IMR-90 (cell line): ENCODE measurements around the gene PLN. TPM values are rescaled to one million over a fixed set of nuclear protein-coding genes. Genes with fewer than 3 reads are reported as not detected.

Experiments
- ATAC-seq: fragments of 200-7000 bp; cut with Tn5 transposase; 2 replicates; pipeline ENCODE4 v1.9.1; 2020; ENCODE audit warnings: low read depth, mild to moderate bottlenecking, moderate library complexity
- BruUV-seq: library from RNA; stranded (reverse); fragments of 400-500 nt; replicated peaks from 2 replicates; lab custom pipeline; 2021; lab: Mats Ljungman, UMichigan
- CTCF ChIA-PET: fragments of 300-600 bp; formaldehyde crosslinking; extraction: SDS; loops from one replicate; lab custom pipeline; 2021; ENCODE audit warnings: antibody characterized with exemption; lab: Yijun Ruan, JAX
- POLR2A ChIA-PET: fragments of 300-600 bp; sonication (Branson Sonifier 250); formaldehyde crosslinking; loops from one replicate; lab custom pipeline; 2022; ENCODE audit warnings: antibody characterized with exemption; ENCODE audit not compliant: unreplicated experiment; lab: Charles Lee
- DNase-seq: peaks from one replicate; pipeline ENCODE4 v3.0.0; 2013
- H2AFZ ChIP-seq: replicated peaks from 2 replicates; pipeline ENCODE3; 2013; ENCODE audit warnings: low read length, mild to moderate bottlenecking; ENCODE audit not compliant: poor library complexity
- H2AK5ac ChIP-seq: 2 replicates; pipeline ENCODE4 v1.6.1; 2013; ENCODE audit warnings: low read depth, low read length, inconsistent platforms
- H2AK9ac ChIP-seq: replicated peaks from 2 replicates; pipeline ENCODE3; 2013; ENCODE audit warnings: mild to moderate bottlenecking, low read depth, low read length, moderate library complexity; ENCODE audit not compliant: poor library complexity
- H2BK120ac ChIP-seq: 2 replicates; pipeline ENCODE4 v1.6.1; 2013; ENCODE audit warnings: low read depth, low read length, inconsistent platforms
- H2BK15ac ChIP-seq: 3 replicates; pipeline ENCODE4 v1.6.1; 2013; ENCODE audit warnings: low read depth, low read length, inconsistent platforms
- H2BK20ac ChIP-seq: 2 replicates; pipeline ENCODE4 v1.6.1; 2013; ENCODE audit warnings: low read depth, mild to moderate bottlenecking, inconsistent platforms, low read length, moderate library complexity
- H2BK5ac ChIP-seq: 2 replicates; pipeline ENCODE4 v1.6.1; 2013; ENCODE audit warnings: mild to moderate bottlenecking, low read depth, low read length, inconsistent platforms; ENCODE audit not compliant: poor library complexity, severe bottlenecking
- H3K14ac ChIP-seq: replicated peaks from 2 replicates; pipeline ENCODE4 v1.6.1; 2013; ENCODE audit warnings: low read depth, low read length, inconsistent platforms
- H3K18ac ChIP-seq: 2 replicates; pipeline ENCODE4 v1.6.1; 2013; ENCODE audit warnings: low read depth, low read length, control low read depth
- H3K23ac ChIP-seq: 2 replicates; pipeline ENCODE4 v1.6.1; 2013; ENCODE audit warnings: low read depth, low read length, inconsistent platforms
- H3K27ac ChIP-seq: 2 replicates; pipeline ENCODE4 v1.5.1; 2013; ENCODE audit warnings: mild to moderate bottlenecking, control low read depth, low read length; ENCODE audit not compliant: insufficient read depth
- H3K27me3 ChIP-seq: 2 replicates; pipeline ENCODE4 v1.6.1; 2013; ENCODE audit warnings: low read length; ENCODE audit not compliant: control insufficient read depth, insufficient read depth
- H3K36me3 ChIP-seq: 2 replicates; pipeline ENCODE4 v1.6.1; 2013; ENCODE audit warnings: low read length, mixed read lengths; ENCODE audit not compliant: control insufficient read depth, insufficient read depth
- H3K4ac ChIP-seq: 2 replicates; pipeline ENCODE4 v1.6.1; 2013; ENCODE audit warnings: low read depth, low read length, inconsistent platforms
- H3K4me1 ChIP-seq: 2 replicates; pipeline ENCODE4 v1.6.1; 2013; ENCODE audit warnings: low read length, mixed read lengths; ENCODE audit not compliant: control insufficient read depth, insufficient read depth
- H3K4me2 ChIP-seq: 2 replicates; pipeline ENCODE4 v1.6.1; 2013; ENCODE audit warnings: low read depth, mild to moderate bottlenecking, control low read depth, low read length, moderate library complexity
- H3K4me3 ChIP-seq: 2 replicates; pipeline ENCODE4 v1.5.1; 2013; ENCODE audit warnings: low read depth, mild to moderate bottlenecking, control low read depth, low read length, moderate library complexity; ENCODE audit not compliant: insufficient read depth
- H3K56ac ChIP-seq: 2 replicates; pipeline ENCODE4 v1.6.1; 2013; ENCODE audit warnings: low read length, inconsistent platforms; ENCODE audit not compliant: insufficient read depth; ENCODE audit errors: extremely low read depth
- H3K79me1 ChIP-seq, 2 experiments: 2 replicates each; pipeline ENCODE4 v1.6.1; 2013; ENCODE audit warnings: low read length in 2 of 2, inconsistent platforms in 1 of 2, low read depth in 1 of 2
- H3K9ac ChIP-seq: 2 replicates; pipeline ENCODE4 v1.6.1; 2013; ENCODE audit warnings: low read depth, low read length, control low read depth
- H3K9me1 ChIP-seq: 2 replicates; pipeline ENCODE4 v1.6.1; 2013; ENCODE audit warnings: low read length, inconsistent platforms; ENCODE audit not compliant: insufficient read depth
- H3K9me3 ChIP-seq: 2 replicates; pipeline ENCODE4 v1.6.1; 2013; ENCODE audit warnings: low read length; ENCODE audit not compliant: control insufficient read depth, insufficient read depth
- H4K20me1 ChIP-seq: 2 replicates; pipeline ENCODE4 v1.6.1; 2013; ENCODE audit warnings: low read length, inconsistent platforms; ENCODE audit not compliant: insufficient read depth
- H4K5ac ChIP-seq: 2 replicates; pipeline ENCODE4 v1.6.1; 2013; ENCODE audit warnings: mild to moderate bottlenecking, low read depth, low read length, control low read depth
- H4K8ac ChIP-seq, 2 experiments: 2 replicates each; pipeline ENCODE4 v1.6.1; 2013; ENCODE audit warnings: low read depth in 2 of 2, low read length in 2 of 2, control low read depth in 1 of 2, inconsistent platforms in 1 of 2
- H4K91ac ChIP-seq: 2 replicates; pipeline ENCODE4 v1.6.1; 2013; ENCODE audit warnings: low read depth, low read length, inconsistent platforms; ENCODE audit not compliant: insufficient read depth
- CEBPB ChIP-seq: IDR thresholded peaks from 2 replicates; pipeline ENCODE4 v1.6.1; 2012; ENCODE audit warnings: low read depth, low read length, improper control_type of control experiment
- ELK1 ChIP-seq: fragments of 150-350 bp; IDR thresholded peaks from 2 replicates; pipeline ENCODE4 v1.6.1; 2016; ENCODE audit warnings: low read depth, mild to moderate bottlenecking, low read length, moderate library complexity, borderline replicate concordance
- FOS ChIP-seq: fragments of 150-350 bp; IDR thresholded peaks from 2 replicates; pipeline ENCODE4 v1.6.1; 2016; ENCODE audit warnings: low read depth, low read length
- MAZ ChIP-seq: IDR thresholded peaks from 2 replicates; pipeline ENCODE4 v1.6.1; 2012; ENCODE audit warnings: low read depth, mild to moderate bottlenecking, low read length, improper control_type of control experiment, moderate library complexity, borderline replicate concordance
- NFE2L2 ChIP-seq: fragments of 150-350 bp; IDR thresholded peaks from 2 replicates; pipeline ENCODE4 v1.6.1; 2016; ENCODE audit warnings: low read depth, mild to moderate bottlenecking, low read length
- RCOR1 ChIP-seq: IDR thresholded peaks from 2 replicates; pipeline ENCODE4 v1.6.1; 2012; ENCODE audit warnings: mild to moderate bottlenecking, low read length, improper control_type of control experiment; ENCODE audit not compliant: insufficient replicate concordance
- USF2 ChIP-seq: fragments of 150-350 bp; IDR thresholded peaks from 2 replicates; pipeline ENCODE4 v1.6.1; 2017; ENCODE audit warnings: mild to moderate bottlenecking, antibody characterized with exemption, low read length, low read depth
- WGBS, 2 experiments: methylation state at CpG; one replicate each; pipeline versions ENCODE4 v1.1.5 to v1.1.7; 2013; ENCODE audit warnings: missing lambda C conversion rate in 2 of 2; ENCODE audit not compliant: insufficient read length in 1 of 2; ENCODE audit errors: extremely low coverage in 2 of 2; 5-methylcytosine and 5-hydroxymethylcytosine counted together
- dilution Hi-C: fragments of 300-500 bp; cut with HindIII; formaldehyde crosslinking; loops from one replicate; pipeline ENCODE4 v1.14.3; 2018; ENCODE audit warnings: low sequenced_read_pairs; ENCODE audit not compliant: unreplicated experiment
- in situ Hi-C: fragments of 300-500 bp; cut with MboI; formaldehyde crosslinking; loops from 3 replicates; pipeline ENCODE4 v1.14.3; 2019; ENCODE audit warnings: low sequenced_read_pairs, inconsistent platforms, mixed read lengths
- intact Hi-C: fragments of 100-400 bp; cut with micrococcal nuclease; formaldehyde crosslinking; loops from 2 replicates; pipeline ENCODE4 v1.10.0; 2022
- polyA plus RNA-seq, 3 experiments: library from polyadenylated mRNA; depleted of rRNA; stranded (reverse); fragments of >200 nt; gene quantifications; 2 replicates each; pipeline ENCODE4 v1.2.3, GENCODE V29; 2012; ENCODE audit warnings: low replicate concordance in 1 of 3
- total RNA-seq: library from RNA; depleted of rRNA; stranded (reverse); fragments of >200 nt; gene quantifications from 2 replicates; pipeline ENCODE4 v1.2.3, GENCODE V29; 2012

The PLN gene
- total and polyA plus RNA-seq, 2 of the 4 experiments (the other 2 are of a cell fraction) = under 0.01 TPM; not detected in 1

- Histone ChIP-seq H4K91ac (no peak overlapping the region), H2BK20ac (no peak overlapping the region), H3K9me1 (peaks cover 6% of the 10 kb centered on the region; the same call in 1 of the 2 replicates), H4K20me1 (no peaks in the 10 kb centered on the region; the same call in 1 of the 2 replicates), H2BK5ac (no peak overlapping the region), H3K4me3 (no peak overlapping the region), H2BK15ac (no peak overlapping the region), H3K79me1 (peaks cover 14 to 22% of the 10 kb centered on the region in 2 experiments), H3K23ac (no peak overlapping the region), H4K8ac (no peak overlapping the region), H3K18ac (no peak overlapping the region), H3K27me3 (no peaks in the 10 kb centered on the region), H3K4ac (no peak overlapping the region), H3K36me3 (peaks cover 7% of the 10 kb centered on the region; the same call in 1 of the 2 replicates), H3K56ac (no peak overlapping the region; the same call in 1 of the 2 replicates), H3K14ac (no peak overlapping the region), H2BK120ac (no peak overlapping the region), H3K4me2 (no peak overlapping the region), H3K9ac (no peak overlapping the region), H3K27ac (no peak overlapping the region), H2AK9ac (no peak overlapping the region), H4K5ac (no peak overlapping the region), H2AFZ (no peak overlapping the region), H2AK5ac (no peak overlapping the region), H3K9me3 (no peaks in the 10 kb centered on the region), H3K4me1 (peaks cover 3% of the 10 kb centered on the region)
- no CpG with 5 or more reads among the region's 1 CpG for WGBS, 2 experiments
- CTCF ChIA-PET = no interaction called here
- DNase-seq = no peak
- dilution Hi-C loops = no loop called here
- no peak for ATAC-seq
- BruUV-seq = no TSS peak
- in situ Hi-C loops = no loop called here
- POLR2A ChIA-PET = no interaction called here
- intact Hi-C loops = no loop called here
- TF ChIP-seq ELK1 (no peak), RCOR1 (no peak), NFE2L2 (no peak), FOS (no peak), CEBPB (no peak), MAZ (no peak), USF2 (no peak)
These were observed 14.2 kb downstream of the PLN start for GRCh38 chr6:118562248-118562647.
